ENCODE data around the gene SLC35F1.

SLC35F1 gene

GRCh38 chr6:117932001-117932400 is 24.9 kb downstream of the SLC35F1 start:
- no peak for DNase-seq (ENCODE audit: low read depth, low spot score)
- no peak overlapping the region for H3K4me3 ChIP-seq (ENCODE audit: low read depth, low read length)
- TF ChIP-seq CTCF (IDR thresholded peaks at IDR 0.05; ENCODE audit: insufficient read depth, low read length, missing control alignments), result no peak
- ChIA-PET POLR2A (no interaction called here), CTCF (no interaction called here)

GRCh38 chr6:117932676-117933075 is 25.6 kb downstream of the SLC35F1 start:
- CTCF ChIA-PET, result no interaction called here
- DNase-seq (ENCODE audit: low read depth, low spot score), result no peak
- POLR2A ChIA-PET, result no interaction called here
- no peak for TF ChIP-seq CTCF (IDR thresholded peaks at IDR 0.05; ENCODE audit: insufficient read depth, low read length, missing control alignments)
- no peak overlapping the region for H3K4me3 ChIP-seq (ENCODE audit: low read depth, low read length)

- no peak for DNase-seq (ENCODE audit: low read depth, low spot score)
- POLR2A ChIA-PET, result no interaction called here
- CTCF ChIA-PET, result no interaction called here
- H3K4me3 ChIP-seq (ENCODE audit: low read depth, low read length), result no peak overlapping the region
- TF ChIP-seq CTCF (IDR thresholded peaks at IDR 0.05; ENCODE audit: insufficient read depth, low read length, missing control alignments), result no peak
Observed at GRCh38 chr6:117933471-117933870, 26.4 kb downstream of the SLC35F1 start.

GRCh38 chr6:117938311-117938995 is 31.4 kb downstream of the SLC35F1 start:
- DNase-seq (ENCODE audit: low read depth, low spot score), result no peak
- CTCF ChIA-PET, result no interaction called here
- H3K4me3 ChIP-seq (ENCODE audit: low read depth, low read length), result no peak overlapping the region
- no peak for TF ChIP-seq CTCF (IDR thresholded peaks at IDR 0.05; ENCODE audit: insufficient read depth, low read length, missing control alignments)
- POLR2A ChIA-PET, result no interaction called here

GRCh38 chr6:117947234-117947633 is 40.2 kb downstream of the SLC35F1 start:
- TF ChIP-seq CTCF (IDR thresholded peaks at IDR 0.05; ENCODE audit: insufficient read depth, low read length, missing control alignments), result no peak
- ChIA-PET CTCF (no interaction called here), POLR2A (no interaction called here)
- H3K4me3 ChIP-seq (ENCODE audit: low read depth, low read length), result no peak overlapping the region
- DNase-seq (ENCODE audit: low read depth, low spot score), result no peak

GRCh38 chr6:117951783-117952182 is 44.7 kb downstream of the SLC35F1 start:
- no peak for TF ChIP-seq CTCF (IDR thresholded peaks at IDR 0.05; ENCODE audit: insufficient read depth, low read length, missing control alignments)
- H3K4me3 ChIP-seq (ENCODE audit: low read depth, low read length), result no peak overlapping the region
- ChIA-PET POLR2A (no interaction called here), CTCF (no interaction called here)
- DNase-seq (ENCODE audit: low read depth, low spot score), result no peak
